ENCODE measurements around the gene VAMP7.

- TF ChIP-seq CC2D1A (IDR thresholded peaks at IDR 0.05) (no peak), ZNF785 (CRISPR knock-in tag; IDR thresholded peaks at IDR 0.05) (no peak), TFAP4 (CRISPR knock-in tag; IDR thresholded peaks at IDR 0.05; ENCODE audit: borderline replicate concordance) (no peak), HBP1 (CRISPR knock-in tag; IDR thresholded peaks at IDR 0.05) (no peak), BRCA1 (IDR thresholded peaks at IDR 0.05) (no peak), BRCA1 (CRISPR knock-in tag; IDR thresholded peaks at IDR 0.05) (no peak), ZNF766 (CRISPR knock-in tag; conservative IDR thresholded peaks at IDR 0.05) (no peak)
Measured at GRCh38 chrX:155874571-155875244, 6.4 kb upstream of the VAMP7 start.
